HG02588 (cell line): Measurements from ENCODE around the gene ERMAP.
"Not testable (repeated sequence)": the region's sequence is repeated elsewhere in the genome, so short reads cannot be mapped to it uniquely, and the experiment has no call there.

Experiments
- ATAC-seq: cut with Tn5 transposase; IDR thresholded peaks from one replicate; pipeline ENCODE4 v1.9.1; 2021; ENCODE audit warnings: mild to moderate bottlenecking, moderate library complexity; ENCODE audit not compliant: unreplicated experiment

The ERMAP gene

GRCh38 chr1:42869254-42869653 is 52.3 kb downstream of the ERMAP start:
- ATAC-seq: not testable (repeated sequence)

GRCh38 chr1:42869751-42870150 is 52.8 kb downstream of the ERMAP start:
- not testable (repeated sequence) for ATAC-seq

GRCh38 chr1:42873108-42873507 is 56.2 kb downstream of the ERMAP start:
- ATAC-seq: not testable (repeated sequence)

GRCh38 chr1:42873670-42874069 is 56.7 kb downstream of the ERMAP start:
- ATAC-seq: no peak

GRCh38 chr1:42876009-42876408 is 59.1 kb downstream of the ERMAP start:
- no peak for ATAC-seq

GRCh38 chr1:42877380-42877779 is 60.5 kb downstream of the ERMAP start:
- no peak for ATAC-seq

GRCh38 chr1:42880384-42880783 is 63.5 kb downstream of the ERMAP start:
- ATAC-seq: no peak

- ATAC-seq: no peak
Measured at GRCh38 chr1:42886046-42886739, 69.3 kb downstream of the ERMAP start.

GRCh38 chr1:42886800-42887199 is 69.9 kb downstream of the ERMAP start:
- no peak for ATAC-seq

- no peak for ATAC-seq
Measured at GRCh38 chr1:42887366-42887765, 70.4 kb downstream of the ERMAP start.

GRCh38 chr1:42888013-42888633 is 71.2 kb downstream of the ERMAP start:
- no peak for ATAC-seq

GRCh38 chr1:42889264-42889663 is 72.3 kb downstream of the ERMAP start:
- no peak for ATAC-seq

GRCh38 chr1:42891465-42892138 is 74.7 kb downstream of the ERMAP start:
- ATAC-seq: no peak
